GM04503 (cell line): ENCODE results near the gene ANKRD11.
"Not testable (repeated sequence)": the region's sequence is repeated elsewhere in the genome, so short reads cannot be mapped to it uniquely, and the experiment has no call there.

Experiments used
- DNase-seq: peaks from one replicate; pipeline ENCODE4 v3.0.0-alpha.2; 2012; ENCODE audit warnings: low read depth

ANKRD11 gene

DNA sequence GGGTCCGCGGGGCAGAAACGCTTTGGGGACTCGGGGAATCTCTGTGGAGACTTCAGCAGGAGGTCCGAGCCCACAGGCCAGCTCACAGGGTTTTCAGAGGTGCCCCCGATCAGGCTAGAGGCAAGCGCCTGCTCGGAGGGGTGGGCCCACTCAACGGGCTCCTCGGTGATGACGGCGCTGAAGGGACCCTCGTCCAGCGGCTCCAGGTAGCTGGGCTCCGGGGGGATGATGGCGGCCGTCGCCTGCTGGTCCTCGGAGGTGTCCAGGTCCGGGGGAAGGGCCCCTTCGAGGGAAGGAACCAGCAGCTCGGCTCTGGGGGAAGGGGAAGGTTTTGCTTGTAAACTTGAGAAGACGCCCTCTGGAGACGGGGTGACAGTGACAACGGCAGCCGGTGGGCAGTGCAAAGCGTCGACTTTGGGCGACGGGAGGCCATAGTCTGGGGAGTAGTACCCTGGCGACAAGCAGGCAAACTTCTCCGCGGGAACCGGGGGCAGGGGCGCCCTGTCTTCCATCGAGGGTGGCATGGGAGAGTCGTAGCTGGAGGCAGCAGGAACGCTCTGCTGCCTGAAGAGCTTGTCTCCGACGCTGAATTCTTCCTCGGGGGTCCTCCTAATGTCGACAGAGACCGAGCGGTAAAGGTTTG is 209.7 kb downstream of the ANKRD11 start:
- DNase-seq = no peak

GRCh38 chr16:89279666-89280481 is 210.5 kb downstream of the ANKRD11 start:
- DNase-seq = no peak

DNA sequence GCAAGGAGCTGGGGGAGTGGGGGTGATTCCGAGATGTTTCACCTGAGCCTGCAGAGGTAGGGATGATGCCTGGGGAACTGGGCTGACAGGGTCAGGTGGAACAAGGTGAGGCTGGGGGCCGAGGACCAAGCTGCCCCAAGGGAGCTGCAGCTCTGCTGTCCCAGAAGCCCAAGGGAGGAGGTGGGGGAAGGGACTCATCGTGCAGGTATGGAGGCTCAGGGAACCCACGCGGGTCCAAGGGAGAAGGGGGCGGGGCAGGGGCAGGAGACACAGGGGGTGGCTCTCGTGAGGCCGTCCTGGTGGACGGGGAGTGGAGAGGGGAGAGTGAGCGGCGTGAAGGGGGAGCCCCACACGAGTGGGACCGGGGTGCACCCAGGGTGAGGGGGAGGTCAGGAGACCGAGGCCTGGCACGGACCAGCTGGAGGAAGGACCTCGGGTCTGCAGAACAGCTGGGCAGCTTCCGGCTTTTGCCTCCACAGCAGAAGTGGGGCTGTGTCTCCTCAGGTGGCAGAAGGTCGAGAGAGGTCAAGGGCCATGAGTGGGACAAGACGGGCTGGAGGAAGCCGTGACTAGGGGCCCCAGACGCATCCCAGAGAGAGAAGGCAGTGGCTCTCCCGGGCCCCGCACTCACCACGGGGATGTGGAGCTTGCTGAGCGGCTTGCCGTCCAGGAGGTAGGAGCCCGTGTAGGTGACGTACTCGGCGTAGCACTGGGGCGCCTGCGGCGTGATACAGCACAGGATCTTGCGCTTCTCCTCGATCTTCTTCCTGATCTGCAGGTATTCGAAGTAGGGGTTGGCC is 211.7 kb downstream of the ANKRD11 start:
- DNase-seq = no peak

DNA sequence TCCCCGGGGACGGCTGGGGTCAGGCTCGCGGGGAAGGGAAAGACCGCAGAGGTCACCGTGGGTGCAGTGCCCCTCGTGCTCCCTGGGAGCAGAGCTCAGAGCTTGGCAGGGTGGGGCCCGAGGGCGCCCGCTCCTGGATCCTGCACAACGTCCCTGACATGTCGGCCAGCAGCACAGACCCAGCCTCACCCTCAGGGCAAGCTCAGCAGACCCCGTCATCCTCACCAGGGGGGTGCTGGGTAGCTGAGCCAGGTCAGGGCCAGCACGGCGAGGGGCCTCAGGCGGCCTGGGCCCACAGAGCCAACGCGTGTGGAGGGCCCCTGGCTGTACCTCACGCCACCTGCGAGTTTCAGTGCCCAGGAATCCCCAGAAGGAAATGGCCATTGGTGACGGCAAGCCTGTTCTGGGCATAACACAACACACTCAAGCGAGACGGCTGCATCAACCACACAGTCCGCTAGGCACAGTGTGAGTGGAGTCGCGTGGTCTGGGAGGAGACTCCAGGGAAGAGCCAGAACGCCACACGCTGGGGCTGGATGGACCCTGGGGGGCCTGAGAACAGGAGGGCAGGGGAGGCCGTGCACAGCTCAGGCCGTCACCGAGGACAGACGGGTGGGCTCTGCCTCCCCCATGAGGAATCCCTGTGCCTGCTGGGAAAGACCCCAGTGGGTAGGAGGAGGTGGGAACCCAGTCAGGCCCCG is 212.6 kb downstream of the ANKRD11 start:
- no peak for DNase-seq

DNA sequence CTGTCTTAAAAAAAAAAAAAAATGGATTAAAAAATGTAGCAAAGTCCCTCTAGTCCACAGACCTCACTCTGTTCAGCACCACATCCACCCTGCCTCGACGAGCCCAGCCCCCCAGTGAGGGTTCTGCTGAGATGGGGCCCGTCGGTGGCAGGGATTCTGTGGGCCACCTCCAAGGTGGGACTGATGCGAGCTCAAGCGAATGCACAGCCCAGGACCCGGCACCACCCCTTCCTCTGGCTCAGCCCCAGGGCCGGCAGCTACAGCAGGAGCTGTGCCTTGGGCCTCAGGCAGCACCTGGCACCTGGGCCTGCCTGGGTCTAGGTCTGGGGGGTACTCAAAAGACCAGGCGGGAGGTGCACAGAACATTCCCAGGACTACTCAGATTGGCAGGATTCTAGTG is 213.3 kb downstream of the ANKRD11 start:
- no peak for DNase-seq

DNA sequence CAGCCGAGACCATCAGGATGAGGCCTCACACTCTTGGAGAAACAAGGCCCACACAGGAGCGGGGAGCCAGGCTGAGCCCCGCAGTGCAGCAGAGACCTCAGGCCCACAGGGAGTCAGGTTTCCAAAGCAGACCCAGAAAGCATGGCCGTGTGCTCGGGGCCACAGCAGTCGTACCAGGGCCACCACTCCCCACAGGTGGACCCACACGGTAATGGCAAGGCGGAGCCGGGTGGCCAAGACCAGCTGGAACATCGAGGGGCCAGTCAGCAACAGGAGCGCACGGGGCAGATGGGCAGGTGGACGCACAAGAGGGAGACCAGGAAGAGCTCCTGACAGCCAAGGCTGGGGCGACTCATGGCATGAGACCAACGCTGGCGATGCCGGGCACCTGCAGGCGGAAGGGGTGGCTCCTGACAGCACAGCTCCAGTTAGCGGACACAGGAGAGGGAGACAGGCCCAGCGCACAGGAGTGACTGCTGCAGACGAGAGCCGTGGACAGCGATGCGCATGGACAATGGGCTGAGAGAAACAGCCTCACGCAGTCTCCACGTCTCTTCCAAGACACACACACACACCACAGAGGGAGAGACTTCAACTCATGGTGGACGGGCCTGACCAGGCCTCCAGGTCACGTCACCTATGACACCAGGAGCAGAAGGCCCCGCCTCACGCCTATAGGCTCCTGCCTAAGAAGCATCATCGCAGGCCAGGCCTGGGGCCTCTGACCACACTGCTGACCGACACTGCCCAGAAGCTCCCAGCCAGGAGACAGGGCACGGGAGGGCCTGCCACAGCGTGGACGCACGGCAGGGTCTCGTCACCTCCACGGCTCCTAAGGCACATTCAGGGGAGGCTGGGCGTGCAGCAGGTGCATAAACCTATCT is 214.3 kb downstream of the ANKRD11 start:
- DNase-seq = no peak

GRCh38 chr16:89275284-89275584 is 215.1 kb downstream of the ANKRD11 start:
- no peak for DNase-seq

GRCh38 chr16:89274561-89275283 is 215.6 kb downstream of the ANKRD11 start:
- no peak for DNase-seq

DNA sequence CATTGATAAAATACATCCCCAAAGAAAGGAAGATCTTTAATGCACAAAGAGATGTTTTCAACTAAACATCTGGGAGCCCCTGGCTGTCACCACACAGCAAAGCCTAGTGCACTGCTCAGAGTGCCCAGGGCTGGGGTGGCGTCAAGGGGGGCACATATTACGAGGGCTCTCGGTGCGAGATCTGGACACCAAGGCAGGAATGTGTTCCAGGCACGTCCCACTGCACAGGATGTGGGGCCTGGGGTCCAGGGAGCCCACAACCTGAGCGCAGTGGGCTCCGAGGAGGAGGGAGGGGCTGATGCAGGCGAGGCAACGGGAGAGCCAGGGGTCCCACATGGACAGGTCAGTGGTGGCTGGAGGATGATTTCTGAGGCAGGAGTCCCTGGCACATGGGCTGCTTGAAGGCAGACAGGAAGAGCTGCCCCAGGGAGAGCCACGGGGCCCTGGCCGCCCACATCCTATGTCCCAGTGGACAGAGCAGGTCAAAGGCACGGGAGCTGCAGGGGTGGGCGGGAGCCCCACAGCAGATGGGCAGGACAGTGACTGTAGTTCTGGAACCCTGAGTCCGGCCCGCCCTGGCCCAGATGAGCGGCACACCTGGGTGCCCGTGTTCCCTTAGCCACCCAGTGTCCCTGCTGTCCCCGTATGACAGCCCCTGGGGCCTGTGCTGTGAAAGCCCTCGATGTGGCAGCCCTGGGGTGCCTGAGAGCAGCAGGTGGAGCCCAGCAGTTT is 216.5 kb downstream of the ANKRD11 start:
- DNase-seq = no peak

DNA sequence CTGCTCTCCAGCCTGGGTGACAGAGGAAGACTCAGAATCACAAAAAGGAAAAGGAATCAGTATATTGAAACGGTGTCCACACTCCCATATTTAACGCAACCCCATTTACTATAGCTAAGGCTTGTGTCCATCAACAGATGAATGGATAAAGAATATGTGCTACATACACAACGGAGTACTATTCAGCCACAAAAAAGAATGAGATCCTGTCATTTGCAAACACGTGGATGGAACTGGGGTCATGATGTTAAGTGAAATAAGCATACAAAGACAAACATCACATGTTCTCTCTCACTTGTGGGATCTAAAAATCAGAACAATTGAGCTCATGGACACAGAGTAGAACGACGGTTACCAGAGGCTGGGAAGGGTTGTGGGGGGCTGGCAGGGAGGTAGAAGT is 217.7 kb downstream of the ANKRD11 start:
- DNase-seq = no peak

DNA sequence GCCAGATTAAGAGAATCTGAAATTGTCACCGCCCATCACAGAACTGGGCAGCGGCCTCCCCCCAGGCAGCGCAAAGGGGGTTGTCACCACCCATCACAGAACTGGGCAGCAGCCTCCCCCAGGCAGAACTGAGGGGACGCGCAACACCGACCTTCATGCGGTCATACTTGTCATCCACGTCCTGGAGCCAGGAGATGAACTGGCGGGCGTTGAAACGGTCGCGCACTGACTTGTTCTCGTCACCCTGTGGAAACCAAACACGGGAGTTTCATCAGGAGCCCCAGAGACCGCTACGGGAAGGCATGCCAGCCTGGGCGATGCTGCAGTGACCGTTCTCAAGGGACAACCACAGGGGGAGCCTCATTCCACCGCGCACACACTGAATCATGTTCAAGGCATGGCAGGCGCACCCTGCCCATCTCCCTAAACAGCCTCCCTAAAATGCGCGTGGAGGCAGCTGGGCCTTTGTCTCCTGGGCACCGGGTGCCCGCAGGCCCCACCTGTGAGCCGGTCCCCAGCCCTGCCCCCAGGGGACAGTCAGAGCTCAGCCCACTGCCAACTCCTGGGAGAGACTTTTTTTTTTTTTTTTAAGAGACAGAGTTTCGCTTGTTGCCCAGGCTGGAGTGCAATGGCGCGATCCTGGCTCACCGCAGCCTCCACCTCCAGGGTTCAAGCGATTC is 219.6 kb downstream of the ANKRD11 start:
- DNase-seq = no peak

GRCh38 chr16:89269805-89270665 is 220.3 kb downstream of the ANKRD11 start:
- no peak for DNase-seq

DNA sequence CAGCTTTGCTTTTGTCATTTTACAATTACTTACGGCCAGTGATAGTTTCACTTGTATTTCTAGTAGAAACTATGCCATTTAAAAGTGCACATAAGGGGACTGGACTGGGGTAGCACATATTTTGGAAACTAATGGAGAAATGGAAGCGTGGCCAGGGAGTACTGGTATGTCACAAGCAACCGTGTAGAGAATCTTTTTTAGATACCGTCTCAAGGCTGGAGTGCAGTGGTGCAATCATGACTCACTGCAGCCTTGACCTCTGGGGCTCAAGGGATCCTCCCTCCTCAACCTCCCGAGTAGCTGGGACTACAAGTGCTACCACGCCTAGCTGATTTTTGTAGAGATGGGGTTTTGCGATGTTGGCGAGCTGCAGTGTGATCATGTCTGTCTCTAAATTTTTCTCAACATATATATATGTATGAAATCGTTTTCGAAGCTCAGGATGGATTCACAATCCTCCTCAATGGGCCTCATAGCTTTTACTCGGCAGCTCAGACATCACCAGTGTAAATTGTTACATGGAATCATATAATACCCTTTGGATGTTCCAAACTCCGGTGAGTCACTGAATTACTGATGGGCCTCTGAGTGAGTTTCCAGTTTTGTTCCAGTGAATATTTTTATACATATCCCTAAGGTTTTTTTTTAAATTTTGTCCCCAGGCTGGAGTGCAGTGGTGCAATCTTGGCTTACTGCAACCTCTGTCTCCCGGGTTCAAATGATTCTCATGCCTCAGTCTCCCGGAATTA is 221.2 kb downstream of the ANKRD11 start:
- no peak for DNase-seq

DNA sequence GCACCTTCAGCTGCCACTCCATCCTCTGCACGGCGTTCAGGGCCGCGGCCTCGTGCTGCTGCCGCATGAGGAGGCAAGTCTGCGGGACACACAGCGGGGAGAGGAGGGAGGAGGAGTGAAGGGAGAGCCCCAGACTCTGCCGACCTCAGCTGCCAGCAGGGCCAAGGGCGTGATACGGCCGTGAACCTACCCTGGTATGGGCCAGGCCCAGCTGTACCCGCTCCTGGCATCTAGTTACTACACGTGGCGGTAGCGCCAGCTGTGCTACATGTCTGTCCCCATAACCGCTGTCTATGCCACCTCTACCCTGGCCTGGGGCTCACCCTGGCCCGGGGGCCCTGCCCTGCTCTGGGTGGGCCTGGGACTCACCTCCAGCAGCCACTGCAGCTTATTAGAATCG is 221.8 kb downstream of the ANKRD11 start:
- no peak for DNase-seq

DNA sequence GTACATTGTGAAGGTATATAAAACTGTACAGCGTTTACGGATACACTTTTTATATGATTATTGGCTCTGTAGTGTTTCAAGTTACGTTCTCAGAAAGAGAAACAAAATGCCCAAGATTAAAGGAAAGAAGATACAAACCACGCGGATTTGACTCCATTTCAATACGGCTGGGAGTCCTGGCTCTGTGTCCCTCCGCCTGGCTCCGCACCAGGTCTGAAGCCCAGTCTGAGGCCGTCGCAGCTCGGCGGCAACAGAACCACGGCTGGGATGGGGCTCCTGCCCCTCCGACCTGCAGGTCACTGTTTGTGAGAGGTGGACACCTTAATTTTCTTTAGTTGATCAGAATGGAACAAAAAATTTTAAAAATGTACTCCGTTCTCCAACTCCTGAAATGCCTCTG is 222.6 kb downstream of the ANKRD11 start:
- DNase-seq = not testable (repeated sequence)

DNA sequence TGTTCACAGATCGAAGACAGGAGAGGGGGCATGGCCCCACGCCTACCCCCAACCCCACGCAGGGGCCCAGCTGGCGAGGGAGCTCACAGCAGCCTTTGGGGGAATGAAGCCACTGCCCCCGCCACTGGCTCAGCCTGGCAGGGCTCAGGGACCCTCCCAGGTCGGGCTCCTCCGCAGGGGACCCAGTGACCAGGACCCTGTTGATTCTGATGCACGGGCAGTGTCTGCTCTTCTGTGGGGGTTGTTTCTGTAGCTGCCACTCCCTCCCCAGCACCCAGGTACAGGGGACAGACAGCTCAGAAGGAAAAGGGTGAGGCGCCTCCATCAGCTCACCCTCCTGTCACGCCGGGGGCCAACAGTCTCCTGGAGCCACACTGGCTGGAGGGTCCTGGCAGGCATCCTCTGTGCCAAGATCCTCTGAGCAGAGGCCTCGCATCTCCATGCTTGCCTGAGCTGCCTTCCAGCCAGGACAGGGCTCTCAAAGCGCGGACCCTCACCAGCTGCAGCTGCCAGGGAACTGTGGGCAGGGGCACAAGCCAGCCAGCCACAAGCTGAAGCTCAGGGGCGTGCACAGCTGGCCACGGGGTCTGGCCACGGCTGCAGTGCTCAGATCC is 223.7 kb downstream of the ANKRD11 start:
- no peak for DNase-seq

GRCh38 chr16:89265647-89266046 is 224.7 kb downstream of the ANKRD11 start:
- no peak for DNase-seq
